Right lobe of liver (tissue), 6 donors: ENCODE data around the gene TTC31. TPM values are rescaled to one million over a fixed set of nuclear protein-coding genes. Genes with fewer than 3 reads are reported as not detected.

Source experiments
- ATAC-seq, 4 donors: fragments of 200-7000 bp; cut with Tn5 transposase; one replicate each; pipeline ENCODE4 v1.9.1; 2020; ENCODE audit warnings: mild to moderate bottlenecking in 4 of 4, moderate library complexity in 4 of 4
- DNase-seq, 3 donors: peaks; one replicate each; pipeline ENCODE4 v3.0.0-alpha.2; 2020
- H3K27ac ChIP-seq, 3 donors: fragments of 200-600 bp; one replicate each; pipeline ENCODE4 v1.8.0; 2022
- H3K27me3 ChIP-seq, 2 donors: fragments of 200-600 bp; one replicate each; pipeline ENCODE4 v1.8.0; 2022
- H3K36me3 ChIP-seq, 4 donors: fragments of 200-600 bp; sonication (generic) in 1 of 4; one replicate each; pipeline versions ENCODE4 v1.5.1 to v1.8.0; 2017 to 2022; ENCODE audit warnings: control low read depth in 1 of 4
- H3K4me1 ChIP-seq, 4 donors: fragments of 200-600 bp; sonication (generic) in 1 of 4; one replicate each; pipeline versions ENCODE4 v1.5.1 to v1.8.0; 2017 to 2022; ENCODE audit warnings: control low read depth in 1 of 4
- H3K4me3 ChIP-seq, 3 donors: fragments of 200-600 bp; one replicate each; pipeline ENCODE4 v1.8.0; 2022
- H3K9me3 ChIP-seq, 4 donors: fragments of 200-600 bp; sonication (generic) in 1 of 4; one replicate each; pipeline versions ENCODE4 v1.5.1 to v1.8.0; 2017 to 2022; ENCODE audit warnings: control low read depth in 1 of 4
- CTCF ChIP-seq, 4 donors: fragments of 200-600 bp in 3 of 4; fragments of 450-650 bp in 1 of 4; IDR thresholded peaks; one replicate each; pipeline versions ENCODE4 v1.5.1 to v1.8.0; 2016 to 2022; ENCODE audit warnings: antibody characterized with exemption in 4 of 4, mild to moderate bottlenecking in 2 of 4
- POLR2A ChIP-seq: fragments of 450-650 bp; IDR thresholded peaks from one replicate; pipeline ENCODE4 v1.6.1; 2017; ENCODE audit warnings: antibody characterized with exemption, mild to moderate bottlenecking
- WGBS: methylation state at CpG from one replicate; pipeline ENCODE4 v1.1.6; 2018; ENCODE audit warnings: low coverage, low lambda C conversion rate; ENCODE audit not compliant: insufficient coverage; ENCODE audit errors: missing lambda C conversion rate; 5-methylcytosine and 5-hydroxymethylcytosine counted together
- intact Hi-C, 2 donors: fragments of 100-400 bp; cut with DNase I; formaldehyde crosslinking; loops; one replicate each; pipeline versions ENCODE4 v1.11.2 to v1.14.1; 2022
- total RNA-seq, 6 experiments: library from RNA; depleted of rRNA in 2 of 6; stranded (reverse); fragments of >200 nt in 2 of 6; fragmentation: NEBNext Ultra II Directional in 3 of 6; extraction: Animal tissue kit (Norgen Biotek cat#: 25700) in 3 of 6; gene quantifications; one replicate each; pipeline versions ENCODE4 v1.1.0 to v1.2.4, GENCODE V29; 2016 to 2023
- donor health status: DM: no; HTN: yes; CAD: no.
- donor health status: DM: no; HTN: no; CAD: no.
- donor health status: DM: no; HTN: no; CAD: no.
- donor health status: DM: no; HTN: yes; CAD: no.
- donor health status: DM: no; HTN: yes; CAD: no.

Gene TTC31
- total RNA-seq, 6 experiments from 2014 or later, result 14.5 to 31.5 (median 26.7) TPM

DNA sequence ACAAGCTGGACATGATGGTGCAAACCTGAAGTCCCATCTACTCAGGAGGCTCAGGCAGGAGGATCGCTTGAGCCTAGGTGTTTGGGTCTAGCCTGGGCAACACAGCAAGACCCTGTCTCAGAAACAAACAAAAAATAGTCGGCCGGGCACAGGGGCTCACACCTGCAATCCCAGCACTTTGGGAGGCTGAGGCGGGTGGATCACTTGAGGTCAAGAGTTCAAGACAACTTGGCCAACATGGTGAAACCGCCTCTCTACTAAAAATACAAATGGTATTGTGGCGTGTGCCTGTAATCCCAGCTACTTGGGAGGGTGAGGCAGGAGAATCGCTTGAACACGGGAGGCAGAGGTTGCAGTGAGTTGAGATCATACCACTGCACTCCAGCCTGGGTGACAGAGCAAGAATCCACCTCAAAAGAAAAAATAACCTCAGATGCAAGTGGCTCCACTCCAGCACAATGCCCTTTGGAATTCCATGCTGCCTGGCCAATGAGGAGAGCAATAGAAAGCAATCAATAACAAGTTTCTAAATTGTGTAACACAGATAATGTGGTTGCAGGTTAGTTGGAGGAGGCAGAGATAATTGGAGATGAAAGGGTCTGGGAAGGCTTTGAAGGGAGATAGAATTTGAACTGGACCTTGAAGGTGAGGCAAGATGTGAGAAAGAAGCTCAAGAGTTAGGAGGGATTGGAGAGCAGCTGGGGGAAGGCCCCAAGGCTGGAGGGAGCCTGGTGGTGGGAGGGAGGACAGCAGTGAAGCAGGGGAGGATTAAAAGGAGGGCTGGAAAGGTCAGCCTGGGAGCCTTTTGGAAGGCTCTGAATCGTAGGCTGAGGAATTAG, 6.0 kb downstream of the TTC31 start:
- H3K27ac ChIP-seq, result peak overlapping the region; percentile 22 to 79 (median 73)
- 50% methylated on average over 9 of the region's 9 CpGs for WGBS
- TF ChIP-seq POLR2A (no peak), CTCF (IDR thresholded peaks at IDR 0.05) (no peak)
- no peaks in the 10 kb centered on the region for H3K27me3 ChIP-seq
- DNase-seq (peak in 2 of 3 donors; percentile 71 to 87), ATAC-seq (peak; percentile 63 to 77 (median 70))
- intact Hi-C loops, result loop anchor here in 1 of 2 donors (5.0 kb wide), 1 partner anchor 38 kb away; the partner anchor contains the start of genes AUP1, DQX1 and HTRA2
- peaks cover 0 to 82% (median 32%) of the 10 kb centered on the region in 4 donors for H3K4me1 ChIP-seq
- no peaks in the 10 kb centered on the region for H3K9me3 ChIP-seq
- H3K4me3 ChIP-seq, result peak overlapping the region in 2 of 3 donors; percentile 23 to 47
- H3K36me3 ChIP-seq, result peaks cover 0 to 40% (median 9%) of the 10 kb centered on the region in 4 donors

GRCh38 chr2:74489906-74490305, 7.0 kb downstream of the TTC31 start:
- peaks cover 0 to 40% (median 9%) of the 10 kb centered on the region in 4 donors for H3K36me3 ChIP-seq
- peak overlapping the region in 1 of 3 donors; percentile 47 for H3K4me3 ChIP-seq
- intact Hi-C loops, result loop anchor here in 1 of 2 donors (5.0 kb wide), 1 partner anchor 37 kb away; the partner anchor contains the start of genes AUP1, DQX1 and HTRA2
- ATAC-seq, result no peak
- H3K9me3 ChIP-seq, result no peaks in the 10 kb centered on the region
- 100% methylated on average over 1 of the region's 9 CpGs for WGBS
- peak overlapping the region in 2 of 3 donors; percentile 73 to 79 for H3K27ac ChIP-seq
- H3K4me1 ChIP-seq, result peaks cover 0 to 83% (median 32%) of the 10 kb centered on the region in 4 donors
- H3K27me3 ChIP-seq, result no peaks in the 10 kb centered on the region
- TF ChIP-seq CTCF (IDR thresholded peaks at IDR 0.05) (no peak), POLR2A (no peak)
- no peak for DNase-seq

DNA sequence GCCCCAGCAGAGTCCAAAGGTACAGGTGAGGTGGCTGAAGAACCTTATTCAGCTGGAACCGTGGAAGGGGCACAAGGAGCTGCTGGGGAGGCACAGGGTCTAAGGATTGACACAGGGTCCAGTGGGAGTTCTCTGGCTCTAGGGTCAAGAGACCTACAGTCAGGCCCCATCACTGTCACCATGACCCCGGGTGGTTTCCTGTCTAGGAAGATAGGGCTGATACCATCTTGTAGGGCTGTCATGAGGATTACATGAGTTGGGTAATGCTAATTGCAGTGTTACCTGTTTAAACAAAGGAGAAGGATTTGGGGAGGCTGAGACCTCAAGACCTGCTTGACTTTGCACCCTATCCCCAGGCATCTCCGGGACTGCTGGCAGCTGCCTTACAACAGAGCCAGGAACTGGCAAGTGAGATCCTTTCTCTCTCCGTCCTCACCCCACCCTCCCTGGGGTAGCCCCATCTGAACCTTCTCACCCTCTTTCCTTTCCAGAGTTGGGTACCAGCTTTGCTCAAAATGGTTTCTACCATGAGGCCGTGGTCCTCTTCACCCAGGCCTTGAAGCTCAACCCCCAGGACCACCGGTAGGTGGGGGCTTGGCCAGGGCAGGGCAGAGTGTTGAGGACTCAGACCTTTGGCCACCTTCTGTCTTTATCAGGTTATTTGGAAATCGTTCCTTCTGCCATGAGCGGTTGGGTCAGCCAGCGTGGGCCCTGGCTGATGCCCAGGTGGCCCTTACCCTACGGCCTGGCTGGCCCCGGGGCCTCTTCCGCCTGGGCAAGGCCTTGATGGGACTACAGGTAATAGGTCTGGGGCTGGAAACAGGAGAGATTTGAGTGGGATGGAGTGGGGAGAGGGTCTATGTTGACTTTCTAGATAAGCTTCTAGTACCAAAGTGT, 9.0 kb downstream of the TTC31 start:
- Histone ChIP-seq H3K27ac (peak overlapping the region in 2 of 3 donors; percentile 65 to 75), H3K36me3 (peaks cover 0 to 32% (median 9%) of the 10 kb centered on the region in 4 donors), H3K4me3 (peak overlapping the region in 1 of 3 donors; percentile 21), H3K27me3 (no peaks in the 10 kb centered on the region), H3K4me1 (peaks cover 0 to 74% (median 26%) of the 10 kb centered on the region in 4 donors), H3K9me3 (no peaks in the 10 kb centered on the region)
- TF ChIP-seq POLR2A (no peak), CTCF (IDR thresholded peaks at IDR 0.05) (no peak)
- ATAC-seq (peak; percentile 77 to 82 (median 80)), DNase-seq (peak; percentile 75 to 88 (median 85))
- WGBS, result 53% methylated on average over 11 of the region's 12 CpGs
- intact Hi-C loops, result no loop called here

DNA sequence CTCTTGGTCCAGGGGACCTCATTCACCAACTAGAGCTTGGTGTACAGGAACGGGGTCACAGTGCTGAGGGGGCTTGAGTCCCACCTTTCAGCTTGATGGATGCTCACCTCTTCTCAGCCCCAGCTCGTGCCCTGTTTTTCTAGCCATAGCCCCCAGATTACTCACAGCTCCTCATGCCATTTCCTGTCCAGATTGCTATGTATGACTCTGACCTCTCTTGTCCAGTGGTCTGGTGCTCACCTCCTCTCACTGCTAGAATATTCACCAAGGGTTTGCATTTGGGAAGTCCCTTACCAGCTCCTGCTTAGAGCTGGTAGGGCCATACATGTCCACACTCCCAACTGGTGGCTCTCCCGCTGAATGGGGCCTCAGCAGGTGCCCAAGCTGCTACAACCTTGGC, 10.7 kb downstream of the TTC31 start:
- H3K9me3 ChIP-seq, result no peaks in the 10 kb centered on the region
- H3K27ac ChIP-seq, result no peak overlapping the region
- DNase-seq, result no peak
- H3K4me1 ChIP-seq, result peaks cover 0 to 75% (median 25%) of the 10 kb centered on the region in 4 donors
- H3K27me3 ChIP-seq, result no peaks in the 10 kb centered on the region
- peaks cover 0 to 32% (median 9%) of the 10 kb centered on the region in 4 donors for H3K36me3 ChIP-seq
- intact Hi-C loops, result no loop called here
- TF ChIP-seq CTCF (IDR thresholded peaks at IDR 0.05), result no peak
- TF ChIP-seq POLR2A, result no peak
- H3K4me3 ChIP-seq, result no peak overlapping the region
- ATAC-seq, result no peak
- 60% methylated on average over 1 of the region's 3 CpGs for WGBS
